ENCODE data around the gene FGF3. TPM values are rescaled to one million over a fixed set of nuclear protein-coding genes. Genes with fewer than 3 reads are reported as not detected.

FGF3 gene
- total RNA-seq, 1 donor from 2014 or later, result not detected

DNA sequence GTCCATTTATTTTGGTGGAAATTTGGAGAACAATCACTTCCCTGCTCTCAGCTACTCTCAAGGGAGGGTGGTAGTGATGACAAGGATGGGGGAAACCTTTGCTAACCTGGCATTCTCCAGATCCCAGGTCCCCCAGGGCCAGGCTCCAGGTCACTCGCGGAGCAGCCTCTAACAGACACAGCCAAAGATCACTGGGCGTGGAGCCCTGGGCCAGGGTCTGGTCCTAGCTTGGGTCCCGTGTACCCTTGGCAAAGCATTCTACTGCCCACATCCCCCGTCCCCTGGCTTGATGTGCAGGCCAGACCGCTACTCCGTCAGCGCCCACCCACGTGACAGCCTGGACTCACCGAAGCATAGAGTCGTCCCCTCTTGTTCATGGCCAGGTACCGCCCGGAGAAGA lies 3.2 kb downstream of the FGF3 start:
- no peak for ATAC-seq

DNA sequence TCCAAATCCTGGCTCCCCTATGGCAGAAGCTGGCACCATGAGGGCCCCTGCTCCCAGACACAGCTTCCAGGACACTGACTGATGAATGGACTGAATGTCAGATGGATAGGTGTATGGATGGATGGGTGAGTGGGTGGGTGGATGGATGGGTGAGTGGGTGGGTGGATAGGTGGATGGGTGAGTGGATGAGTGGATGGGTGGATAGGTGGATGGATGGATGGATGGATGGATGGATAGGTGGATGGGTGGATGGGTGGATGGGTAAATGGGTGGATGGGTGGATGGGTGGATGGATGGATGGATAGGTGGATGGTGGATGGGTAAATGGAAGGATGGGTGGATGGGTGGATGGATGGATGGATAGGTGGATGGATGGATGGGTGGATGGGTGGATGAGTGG lies 4.3 kb downstream of the FGF3 start:
- DNase-seq, result no peak
- intact Hi-C loops (cut with DNase I), result no loop called here
- no peak for TF ChIP-seq CTCF (IDR thresholded peaks at IDR 0.05)
- H3K27me3 ChIP-seq (ENCODE audit: low read depth), result peaks cover 66% of the 10 kb centered on the region
- no peaks in the 10 kb centered on the region for H3K4me1 ChIP-seq
- no peak for ATAC-seq
- no peaks in the 10 kb centered on the region for H3K9me3 ChIP-seq
- no peak overlapping the region for H3K4me3 ChIP-seq
- H3K36me3 ChIP-seq, result no peaks in the 10 kb centered on the region
- no peak overlapping the region for H3K27ac ChIP-seq

More for the DNA sequence above, 3.2 kb downstream of the FGF3 start:
- Histone ChIP-seq H3K4me1 (no peaks in the 10 kb centered on the region), H3K36me3 (no peaks in the 10 kb centered on the region), H3K27me3 (ENCODE audit: low read depth) (peaks cover 67% of the 10 kb centered on the region), H3K9me3 (no peaks in the 10 kb centered on the region), H3K27ac (no peak overlapping the region), H3K4me3 (no peak overlapping the region)
- no peak for TF ChIP-seq CTCF (IDR thresholded peaks at IDR 0.05)
- intact Hi-C loops (cut with DNase I), result no loop called here
- no peak for DNase-seq

DNA sequence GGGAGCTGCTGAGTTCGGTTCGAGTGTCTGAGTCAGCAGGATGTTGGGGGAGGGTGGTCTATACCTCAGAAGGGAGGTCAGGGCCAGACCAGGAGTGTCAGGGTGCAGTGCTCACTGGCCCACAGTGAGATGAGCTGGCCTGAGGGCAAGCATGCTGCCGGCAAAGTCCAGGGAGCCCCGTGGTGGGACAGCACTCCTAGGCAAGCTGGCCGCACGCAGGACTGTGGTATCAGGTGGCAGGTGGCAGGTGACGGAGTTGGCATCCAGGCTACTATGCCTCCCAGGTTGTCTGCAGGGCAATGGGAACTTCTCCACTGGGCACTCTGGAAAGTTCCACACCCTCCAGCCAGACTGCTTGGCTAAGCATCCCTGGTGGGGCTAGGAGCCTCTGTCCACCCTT lies 4.8 kb downstream of the FGF3 start:
- Histone ChIP-seq H3K36me3 (no peaks in the 10 kb centered on the region), H3K27ac (no peak overlapping the region), H3K9me3 (no peaks in the 10 kb centered on the region), H3K27me3 (ENCODE audit: low read depth) (peaks cover 61% of the 10 kb centered on the region), H3K4me3 (no peak overlapping the region), H3K4me1 (no peaks in the 10 kb centered on the region)
- no peak for TF ChIP-seq CTCF (IDR thresholded peaks at IDR 0.05)
- no peak for DNase-seq
- intact Hi-C loops (cut with DNase I), result no loop called here
- no peak for ATAC-seq

DNA sequence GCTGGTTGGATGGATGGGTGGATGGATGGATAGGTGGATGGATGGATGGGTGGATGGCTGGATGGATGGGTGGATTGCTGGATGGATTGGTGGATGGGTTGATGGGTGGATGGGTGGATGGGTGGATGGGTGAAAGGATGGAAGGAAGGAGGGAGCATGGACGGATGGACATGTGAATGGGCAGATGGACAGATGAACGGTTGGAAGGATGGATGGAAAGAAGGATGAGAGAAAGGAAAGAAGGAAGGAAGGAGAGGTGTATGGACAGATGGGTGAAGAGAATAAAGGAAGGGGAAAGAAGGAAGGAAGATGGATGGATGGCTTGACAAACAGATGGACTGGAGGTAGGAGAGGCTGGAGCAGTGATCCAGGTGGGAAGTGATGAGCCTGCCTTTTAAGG lies 5.4 kb downstream of the FGF3 start:
- intact Hi-C loops (cut with DNase I), result no loop called here
- no peak for TF ChIP-seq CTCF (IDR thresholded peaks at IDR 0.05)
- DNase-seq, result no peak
- no peaks in the 10 kb centered on the region for H3K9me3 ChIP-seq
- no peak for ATAC-seq
- H3K36me3 ChIP-seq, result no peaks in the 10 kb centered on the region
- H3K4me1 ChIP-seq, result no peaks in the 10 kb centered on the region
- H3K4me3 ChIP-seq, result no peak overlapping the region
- peaks cover 59% of the 10 kb centered on the region for H3K27me3 ChIP-seq (ENCODE audit: low read depth)
- no peak overlapping the region for H3K27ac ChIP-seq

- DNase-seq (no peak), ATAC-seq (no peak)
- no peak overlapping the region for H3K4me3 ChIP-seq
- intact Hi-C loops (cut with DNase I), result no loop called here
- peaks cover 59% of the 10 kb centered on the region for H3K27me3 ChIP-seq (ENCODE audit: low read depth)
- no peaks in the 10 kb centered on the region for H3K9me3 ChIP-seq
- H3K4me1 ChIP-seq, result no peaks in the 10 kb centered on the region
- no peak overlapping the region for H3K27ac ChIP-seq
- no peak for TF ChIP-seq CTCF (IDR thresholded peaks at IDR 0.05)
- no peaks in the 10 kb centered on the region for H3K36me3 ChIP-seq
These were observed 6.3 kb downstream of the FGF3 start for GRCh38 chr11:69812946-69813345.

GRCh38 chr11:69812256-69812655 lies 7.0 kb downstream of the FGF3 start:
- Histone ChIP-seq H3K9me3 (no peaks in the 10 kb centered on the region), H3K4me3 (no peak overlapping the region), H3K4me1 (no peaks in the 10 kb centered on the region), H3K27me3 (ENCODE audit: low read depth) (peaks cover 58% of the 10 kb centered on the region), H3K27ac (no peak overlapping the region), H3K36me3 (no peaks in the 10 kb centered on the region)
- no peak for TF ChIP-seq CTCF (IDR thresholded peaks at IDR 0.05)
- ATAC-seq, result no peak
- intact Hi-C loops (cut with DNase I), result no loop called here
- DNase-seq, result no peak

Measured in lower lobe of right lung (tissue), 2 donors.